Type B pancreatic cell (in vitro differentiated cells): Measurements from ENCODE around the gene HACD4. TPM values are rescaled to one million over a fixed set of nuclear protein-coding genes. Genes with fewer than 3 reads are reported as not detected.
A peak's percentile ranks its signal among the peaks of the same experiment; 100 is the strongest.

Source experiments
- DNase-seq: peaks from one replicate; pipeline ENCODE4 v3.0.0; 2021; ENCODE audit warnings: mixed read lengths; ENCODE audit not compliant: unreplicated experiment; ENCODE audit errors: extremely low spot score
- H3K27ac Mint-ChIP-seq: 2 replicates; pipeline ENCODE4 v1.8.0; 2021; ENCODE audit warnings: mild to moderate bottlenecking, mixed read lengths
- H3K27me3 Mint-ChIP-seq: 2 replicates; pipeline ENCODE4 v1.8.0; 2021; ENCODE audit warnings: mixed read lengths
- H3K36me3 Mint-ChIP-seq: 2 replicates; pipeline ENCODE4 v1.8.0; 2021; ENCODE audit warnings: mixed read lengths
- H3K4me1 Mint-ChIP-seq: one replicate; pipeline ENCODE4 v1.8.0; 2021; ENCODE audit warnings: mixed read lengths; ENCODE audit not compliant: unreplicated experiment
- H3K4me3 Mint-ChIP-seq: 2 replicates; pipeline ENCODE4 v1.8.0; 2021; ENCODE audit warnings: mild to moderate bottlenecking, mixed read lengths
- H3K9me3 Mint-ChIP-seq: 2 replicates; pipeline ENCODE4 v1.8.0; 2021; ENCODE audit warnings: mixed read lengths
- CTCF ChIP-seq: fragments of 200-600 bp; sonication (generic); conservative IDR thresholded peaks from 2 replicates; pipeline ENCODE4 v1.5.0; 2021; ENCODE audit warnings: antibody characterized with exemption, mild to moderate bottlenecking
- long read RNA-seq: library from polyadenylated mRNA; unstranded; transcript quantifications from one replicate; pipeline ENCODE4 v2.0.0, GENCODE V29; 2020
- total RNA-seq: library from RNA; stranded (reverse); gene quantifications from 2 replicates; pipeline ENCODE4 v1.2.1, GENCODE V29; 2021; ENCODE audit warnings: low replicate concordance

The HACD4 gene
- total RNA-seq, result 0.72 and 2.4 TPM in 2 replicates
- long read RNA-seq, full-length matches to known transcripts, result 3 of 4 reads
- long read RNA-seq, partial matches to known transcripts, result 0 of 4 reads
- long read RNA-seq, other reads (novel, unspliced or antisense), result 1 of 4 reads

- TF ChIP-seq CTCF, result no peak
- H3K9me3 Mint-ChIP-seq, result no peaks in the 10 kb centered on the region
- H3K27me3 Mint-ChIP-seq, result peaks cover 4% of the 10 kb centered on the region
- DNase-seq, result no peak
- H3K4me3 Mint-ChIP-seq, result peak within 1 kb of the TSS; percentile 76
- H3K4me1 Mint-ChIP-seq, result peaks cover 6% of the 10 kb centered on the region
- H3K36me3 Mint-ChIP-seq, result peaks cover 6% of the 10 kb centered on the region
- no peak within 1 kb of the TSS for H3K27ac Mint-ChIP-seq
These were observed at the start of gene HACD4 for GRCh38 chr9:21031091-21031807. TSS of gene HACD4 (minus strand) at chr9:21031640. CDS start at chr9:21031590, 50 bp downstream.

GRCh38 chr9:21080793-21081192 lies 49.4 kb upstream of the HACD4 start:
- no peak for TF ChIP-seq CTCF
- Mint-ChIP-seq H3K36me3 (no peaks in the 10 kb centered on the region), H3K27ac (no peak overlapping the region), H3K9me3 (peaks cover 6% of the 10 kb centered on the region), H3K4me3 (no peak overlapping the region), H3K4me1 (no peaks in the 10 kb centered on the region), H3K27me3 (no peaks in the 10 kb centered on the region)
- DNase-seq, result no peak

DNA sequence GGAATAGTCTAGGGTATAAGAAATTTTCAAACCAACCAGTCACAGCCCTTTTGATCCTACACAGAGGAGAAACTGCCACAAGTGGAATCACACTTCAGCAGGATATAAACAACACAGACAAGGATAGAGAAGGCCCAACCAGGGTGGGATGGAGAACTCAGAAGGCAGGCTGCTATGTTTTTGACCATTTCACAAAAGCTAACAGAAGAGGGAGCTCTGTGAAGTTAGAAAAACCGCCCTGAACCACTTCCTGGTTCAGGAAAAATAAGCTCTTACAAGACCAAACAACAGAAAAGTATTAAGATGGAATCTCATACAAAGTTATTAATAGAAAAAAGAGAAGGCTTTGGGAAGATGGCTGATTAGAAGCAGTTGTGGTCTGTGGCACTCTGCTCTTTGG lies 47.3 kb upstream of the HACD4 start:
- no peaks in the 10 kb centered on the region for H3K4me1 Mint-ChIP-seq

GRCh38 chr9:21077781-21078180 lies 46.3 kb upstream of the HACD4 start, which contains the start of gene IFNB1:
TSS of gene IFNB1 (minus strand) at chr9:21077942. CDS start at chr9:21077869, 73 bp downstream.
- Mint-ChIP-seq H3K4me3 (no peak within 1 kb of the TSS), H3K27me3 (no peaks in the 10 kb centered on the region), H3K36me3 (no peaks in the 10 kb centered on the region), H3K9me3 (peaks cover 6% of the 10 kb centered on the region), H3K27ac (no peak within 1 kb of the TSS), H3K4me1 (no peaks in the 10 kb centered on the region)
- no peak for DNase-seq
- no peak for TF ChIP-seq CTCF

More for the DNA sequence above, 47.3 kb upstream of the HACD4 start:
- Mint-ChIP-seq H3K4me3 (no peak overlapping the region), H3K9me3 (peaks cover 6% of the 10 kb centered on the region), H3K36me3 (no peaks in the 10 kb centered on the region), H3K27me3 (no peaks in the 10 kb centered on the region), H3K27ac (no peak overlapping the region)
- no peak for DNase-seq
- no peak for TF ChIP-seq CTCF

DNA sequence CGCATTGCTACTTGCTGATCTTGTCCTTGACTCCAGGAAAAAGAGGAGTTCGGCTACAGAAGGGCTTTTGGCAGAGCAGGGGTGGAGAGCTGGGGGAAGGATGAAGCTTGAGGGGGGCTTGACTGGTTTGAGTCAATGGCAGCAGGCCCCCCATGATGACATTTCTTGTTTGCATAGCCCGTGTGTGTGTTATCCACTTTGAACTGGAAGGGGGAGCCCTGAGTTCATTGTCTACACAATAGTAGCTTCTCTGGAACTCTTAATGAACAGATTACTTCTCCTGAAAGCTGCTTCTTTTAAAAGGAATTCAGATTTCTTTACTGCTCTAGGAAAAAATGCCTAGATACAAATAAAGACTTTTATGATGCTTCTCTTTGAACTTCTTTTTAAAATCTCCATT lies 44.0 kb upstream of the HACD4 start:
- Mint-ChIP-seq H3K27me3 (no peaks in the 10 kb centered on the region), H3K4me1 (no peaks in the 10 kb centered on the region), H3K27ac (no peak overlapping the region), H3K4me3 (no peak overlapping the region), H3K9me3 (peaks cover 6% of the 10 kb centered on the region), H3K36me3 (no peaks in the 10 kb centered on the region)
- no peak for DNase-seq
- no peak for TF ChIP-seq CTCF
